Peyer's patch (tissue), 4 donors: Measurements from ENCODE around the gene USH1C. TPM values are rescaled to one million over a fixed set of nuclear protein-coding genes. Genes with fewer than 3 reads are reported as not detected.

Experiments used
- DNase-seq, 3 donors: peaks; one replicate each; pipeline ENCODE4 v3.0.0-alpha.2; 2017 to 2019
- H3K27ac ChIP-seq, 4 donors: fragments of 200-600 bp; sonication (generic); one replicate each; pipeline ENCODE4 v1.5.1; 2016 to 2019
- H3K27me3 ChIP-seq, 2 donors: fragments of 200-600 bp; sonication (generic); one replicate each; pipeline ENCODE4 v1.5.1; 2019
- H3K36me3 ChIP-seq, 3 donors: fragments of 200-600 bp; sonication (generic); one replicate each; pipeline ENCODE4 v1.5.1; 2016 to 2019
- H3K4me1 ChIP-seq, 4 donors: fragments of 200-600 bp; sonication (generic); one replicate each; pipeline ENCODE4 v1.5.1; 2016 to 2019
- H3K4me3 ChIP-seq, 4 donors: fragments of 200-600 bp; sonication (generic); 1 replicate in 3 of 4; 2 replicates in 1 of 4; pipeline ENCODE4 v1.5.1; 2016 to 2019; ENCODE audit warnings: mild to moderate bottlenecking in 1 of 4
- H3K9me3 ChIP-seq, 4 donors: fragments of 200-600 bp; sonication (generic); one replicate each; pipeline ENCODE4 v1.5.1; 2016 to 2019; ENCODE audit warnings: mild to moderate bottlenecking in 1 of 4
- POLR2A ChIP-seq, 2 donors: fragments of 450-650 bp; IDR thresholded peaks; one replicate each; pipeline ENCODE4 v1.5.1; 2017; ENCODE audit warnings: antibody characterized with exemption in 2 of 2, mild to moderate bottlenecking in 2 of 2, moderate library complexity in 2 of 2
- total RNA-seq, 4 donors: library from RNA; depleted of rRNA; stranded (reverse); fragments of >200 nt; gene quantifications; one replicate each; pipeline ENCODE4 v1.1.0, GENCODE V29; 2016
- TF ChIP-seq, protein P1 (sequence below), 6 experiments: fragments of 450-650 bp in 4 of 6; fragments of 200-600 bp in 2 of 6; sonication (generic) in 1 of 6; IDR thresholded peaks; one replicate each; pipeline ENCODE4 v1.5.1; 2017 to 2019; ENCODE audit warnings: antibody characterized with exemption in 6 of 6, mild to moderate bottlenecking in 3 of 6, moderate library complexity in 1 of 6

The USH1C gene
- total RNA-seq, 4 donors from 2014 or later, result 90.8 to 302 (median 245) TPM

DNA sequence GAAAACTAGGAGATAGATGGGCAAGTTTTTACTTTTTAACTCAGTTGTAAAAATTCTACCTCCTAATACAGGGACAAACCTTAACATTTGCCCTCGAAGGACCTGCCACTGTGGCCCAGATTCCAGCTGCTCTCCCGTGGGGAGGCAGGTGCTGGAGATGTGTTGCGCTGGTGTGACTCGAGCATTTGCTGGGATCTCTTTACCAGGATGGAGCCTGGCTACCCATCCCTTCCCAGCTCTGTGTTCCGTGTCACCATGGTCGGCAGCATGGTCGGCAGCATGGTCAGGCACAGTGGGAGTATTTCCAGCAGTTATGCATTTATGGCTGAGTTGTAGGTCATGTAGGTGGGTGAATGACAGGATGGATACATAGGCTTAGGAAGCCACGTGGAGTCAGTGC is 44.0 kb upstream of the USH1C start:
- Histone ChIP-seq H3K27ac (no peak overlapping the region), H3K27me3 (no peaks in the 10 kb centered on the region), H3K4me3 (no peak overlapping the region), H3K36me3 (no peaks in the 10 kb centered on the region), H3K9me3 (no peaks in the 10 kb centered on the region), H3K4me1 (no peaks in the 10 kb centered on the region)
- DNase-seq, result peak in 1 of 3 donors; percentile 24
- TF ChIP-seq, protein P1, sequence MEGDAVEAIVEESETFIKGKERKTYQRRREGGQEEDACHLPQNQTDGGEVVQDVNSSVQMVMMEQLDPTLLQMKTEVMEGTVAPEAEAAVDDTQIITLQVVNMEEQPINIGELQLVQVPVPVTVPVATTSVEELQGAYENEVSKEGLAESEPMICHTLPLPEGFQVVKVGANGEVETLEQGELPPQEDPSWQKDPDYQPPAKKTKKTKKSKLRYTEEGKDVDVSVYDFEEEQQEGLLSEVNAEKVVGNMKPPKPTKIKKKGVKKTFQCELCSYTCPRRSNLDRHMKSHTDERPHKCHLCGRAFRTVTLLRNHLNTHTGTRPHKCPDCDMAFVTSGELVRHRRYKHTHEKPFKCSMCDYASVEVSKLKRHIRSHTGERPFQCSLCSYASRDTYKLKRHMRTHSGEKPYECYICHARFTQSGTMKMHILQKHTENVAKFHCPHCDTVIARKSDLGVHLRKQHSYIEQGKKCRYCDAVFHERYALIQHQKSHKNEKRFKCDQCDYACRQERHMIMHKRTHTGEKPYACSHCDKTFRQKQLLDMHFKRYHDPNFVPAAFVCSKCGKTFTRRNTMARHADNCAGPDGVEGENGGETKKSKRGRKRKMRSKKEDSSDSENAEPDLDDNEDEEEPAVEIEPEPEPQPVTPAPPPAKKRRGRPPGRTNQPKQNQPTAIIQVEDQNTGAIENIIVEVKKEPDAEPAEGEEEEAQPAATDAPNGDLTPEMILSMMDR (IDR thresholded peaks at IDR 0.05), result no peak
- TF ChIP-seq POLR2A (IDR thresholded peaks at IDR 0.05), result no peak

DNA sequence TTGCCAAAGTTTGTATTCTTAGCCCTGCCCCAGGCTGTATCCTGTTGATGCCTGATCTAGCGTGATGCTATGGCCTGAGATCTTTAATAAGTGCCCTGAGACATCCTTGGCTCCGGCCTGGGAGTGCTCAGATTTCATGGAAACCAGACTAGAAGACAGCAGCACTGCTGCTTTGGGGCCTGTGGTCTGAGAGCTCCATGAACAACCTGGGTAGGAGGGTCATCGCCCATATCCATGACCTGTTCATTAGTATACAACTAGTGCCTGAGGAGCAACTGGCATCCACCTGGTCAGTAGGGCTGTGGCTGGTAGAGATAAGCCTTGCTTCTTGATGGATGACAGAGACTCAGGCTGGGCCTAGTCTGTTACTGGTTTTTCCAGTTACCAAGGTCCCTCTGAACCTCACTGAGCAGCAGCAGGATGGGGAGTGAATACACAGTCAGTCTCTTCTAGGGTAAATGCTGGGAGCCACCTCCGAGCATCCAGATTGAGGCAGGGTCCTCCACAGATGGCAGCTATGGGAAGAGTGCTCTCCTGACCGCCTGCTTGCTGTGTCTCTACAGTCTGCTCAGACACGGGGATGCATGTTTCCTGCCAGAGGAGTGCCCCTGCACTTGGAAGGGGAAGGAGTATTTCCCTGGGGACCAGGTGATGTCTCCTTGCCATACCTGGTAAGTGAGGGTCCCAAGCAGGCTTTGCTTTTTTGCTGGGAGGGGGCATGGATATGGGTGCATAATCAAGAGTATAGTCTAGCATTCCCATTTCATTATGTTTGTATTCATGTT is 41.9 kb upstream of the USH1C start:
- H3K27me3 ChIP-seq, result no peaks in the 10 kb centered on the region
- no peak for TF ChIP-seq POLR2A (IDR thresholded peaks at IDR 0.05)
- TF ChIP-seq, protein P1 (IDR thresholded peaks at IDR 0.05), result no peak
- H3K36me3 ChIP-seq, result no peaks in the 10 kb centered on the region
- peak in 1 of 3 donors; percentile 30 for DNase-seq
- H3K4me1 ChIP-seq, result no peaks in the 10 kb centered on the region
- H3K9me3 ChIP-seq, result no peaks in the 10 kb centered on the region
- no peak overlapping the region for H3K4me3 ChIP-seq
- H3K27ac ChIP-seq, result no peak overlapping the region

DNA sequence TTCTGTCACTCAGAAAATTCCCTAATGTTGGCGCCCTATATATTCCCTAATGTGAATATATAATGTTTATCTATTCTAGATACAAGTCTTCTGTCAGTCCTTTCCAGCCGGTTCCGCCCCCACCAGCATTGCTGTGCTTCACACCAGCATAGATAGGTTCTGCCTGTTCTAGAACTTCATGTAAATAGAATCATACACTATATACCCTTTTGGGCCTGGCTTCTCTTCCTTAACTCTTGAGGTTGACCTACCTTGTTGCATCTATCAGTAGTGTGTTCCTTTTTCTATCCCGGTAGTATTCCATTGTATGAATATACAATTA is 37.5 kb upstream of the USH1C start:
- Histone ChIP-seq H3K4me3 (no peak overlapping the region), H3K9me3 (no peaks in the 10 kb centered on the region), H3K36me3 (no peaks in the 10 kb centered on the region), H3K27me3 (no peaks in the 10 kb centered on the region), H3K27ac (no peak overlapping the region), H3K4me1 (no peaks in the 10 kb centered on the region)
- DNase-seq, result peak in 1 of 3 donors; percentile 31
- no peak for TF ChIP-seq POLR2A (IDR thresholded peaks at IDR 0.05)
- TF ChIP-seq, protein P1 (IDR thresholded peaks at IDR 0.05), result no peak

DNA sequence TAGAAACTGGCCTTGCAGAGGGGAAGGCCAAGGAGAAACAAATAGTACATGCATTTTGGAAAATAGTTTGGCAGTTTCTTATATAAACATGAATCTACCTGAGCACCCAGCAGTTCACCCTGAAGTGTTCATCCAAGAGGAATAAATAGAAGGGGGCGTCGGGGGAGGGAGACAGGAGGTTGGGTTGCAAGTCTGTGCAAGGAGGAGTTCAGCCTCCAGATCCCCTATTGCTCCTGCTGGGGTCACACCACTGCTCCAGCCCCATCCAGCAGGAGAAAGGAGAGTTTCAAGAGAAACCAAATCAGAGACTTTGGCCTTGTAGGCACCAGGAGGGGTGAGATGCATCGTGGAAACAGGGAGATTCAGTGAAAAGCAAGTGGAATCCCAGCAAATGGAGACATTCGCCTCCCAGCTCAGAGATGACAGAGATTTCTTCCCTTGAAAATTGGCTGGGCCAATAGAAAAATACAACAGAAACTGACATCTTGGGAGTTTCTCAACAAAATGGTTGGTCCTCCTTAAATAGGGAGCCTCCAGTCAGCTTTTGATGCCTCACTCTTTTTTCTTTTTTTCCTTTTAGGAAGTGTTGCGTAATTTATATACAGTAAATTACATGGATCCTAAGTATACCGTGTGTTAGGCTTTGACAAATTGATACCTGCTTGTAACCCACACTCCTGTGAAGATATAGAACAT is 37.0 kb upstream of the USH1C start:
- H3K27me3 ChIP-seq, result no peaks in the 10 kb centered on the region
- TF ChIP-seq POLR2A (IDR thresholded peaks at IDR 0.05), result no peak
- TF ChIP-seq, protein P1 (IDR thresholded peaks at IDR 0.05), result no peak
- H3K4me1 ChIP-seq, result no peaks in the 10 kb centered on the region
- H3K4me3 ChIP-seq, result no peak overlapping the region
- DNase-seq, result peak in 1 of 3 donors; percentile 18
- no peaks in the 10 kb centered on the region for H3K36me3 ChIP-seq
- H3K9me3 ChIP-seq, result no peaks in the 10 kb centered on the region
- H3K27ac ChIP-seq, result no peak overlapping the region

DNA sequence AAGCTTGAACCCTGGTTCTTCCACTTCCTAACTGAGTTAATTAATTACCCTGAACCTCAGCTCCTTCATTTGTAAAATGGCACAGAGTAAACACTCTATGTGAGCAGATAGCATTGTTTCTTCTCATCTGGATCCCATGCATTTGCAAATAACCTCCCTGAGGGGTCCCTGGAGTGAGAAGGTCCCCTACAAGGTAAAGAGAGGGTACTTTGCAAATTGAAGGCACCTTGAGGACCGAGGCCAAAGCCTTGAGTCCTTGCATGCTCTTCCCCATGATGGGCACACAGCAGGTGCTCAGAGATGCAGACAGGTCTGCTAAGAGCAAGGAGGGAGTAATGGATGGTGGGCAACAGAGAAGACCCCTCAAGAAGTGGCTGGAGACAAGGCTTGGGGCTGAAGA is 36.1 kb upstream of the USH1C start:
- no peak for DNase-seq
- no peaks in the 10 kb centered on the region for H3K9me3 ChIP-seq
- no peak for TF ChIP-seq POLR2A (IDR thresholded peaks at IDR 0.05)
- TF ChIP-seq, protein P1 (IDR thresholded peaks at IDR 0.05), result no peak
- H3K27me3 ChIP-seq, result no peaks in the 10 kb centered on the region
- H3K36me3 ChIP-seq, result no peaks in the 10 kb centered on the region
- no peak overlapping the region for H3K27ac ChIP-seq
- no peaks in the 10 kb centered on the region for H3K4me1 ChIP-seq
- H3K4me3 ChIP-seq, result no peak overlapping the region
